HAP-1 (cell line): Measurements from ENCODE around the gene OASL.

Source experiments
- DNase-seq, 2 experiments: peaks; one replicate each; pipeline ENCODE4 v3.0.0-alpha.2; 2016 to 2020; ENCODE audit warnings: low spot score in 2 of 2
- H3K27me3 ChIP-seq: fragments of 250-450 bp; sonication (Bioruptor Pico); 2 replicates; pipeline ENCODE4 v1.5.1; 2020; ENCODE audit warnings: low read depth, mild to moderate bottlenecking, moderate library complexity
- H3K36me3 ChIP-seq: fragments of 250-450 bp; sonication (Bioruptor Pico); replicated peaks from 2 replicates; pipeline ENCODE4 v1.5.1; 2020; ENCODE audit warnings: mild to moderate bottlenecking
- H3K4me1 ChIP-seq: fragments of 250-450 bp; sonication (Bioruptor Pico); 2 replicates; pipeline ENCODE4 v1.5.1; 2020; ENCODE audit warnings: mild to moderate bottlenecking
- H3K4me3 ChIP-seq: fragments of 250-450 bp; sonication (Bioruptor Pico); 2 replicates; pipeline ENCODE4 v1.5.1; 2020; ENCODE audit warnings: mild to moderate bottlenecking, moderate library complexity
- H3K9me3 ChIP-seq: fragments of 250-450 bp; sonication (Bioruptor Pico); 2 replicates; pipeline ENCODE4 v1.5.1; 2020; ENCODE audit warnings: mild to moderate bottlenecking, moderate library complexity
- in situ Hi-C: fragments of 300-500 bp; cut with MboI; formaldehyde crosslinking; loops from 3 replicates; pipeline ENCODE4 v1.14.3; 2020; ENCODE audit warnings: low sequenced_read_pairs, inconsistent platforms, mixed read lengths

OASL gene

GRCh38 chr12:120999191-121000120 is 39.6 kb downstream of the OASL start:
- no peak for DNase-seq
- Histone ChIP-seq H3K4me3 (no peak overlapping the region), H3K36me3 (peaks cover 14% of the 10 kb centered on the region), H3K27me3 (no peaks in the 10 kb centered on the region), H3K9me3 (no peaks in the 10 kb centered on the region), H3K4me1 (no peaks in the 10 kb centered on the region)
- in situ Hi-C loops = no loop called here

DNA sequence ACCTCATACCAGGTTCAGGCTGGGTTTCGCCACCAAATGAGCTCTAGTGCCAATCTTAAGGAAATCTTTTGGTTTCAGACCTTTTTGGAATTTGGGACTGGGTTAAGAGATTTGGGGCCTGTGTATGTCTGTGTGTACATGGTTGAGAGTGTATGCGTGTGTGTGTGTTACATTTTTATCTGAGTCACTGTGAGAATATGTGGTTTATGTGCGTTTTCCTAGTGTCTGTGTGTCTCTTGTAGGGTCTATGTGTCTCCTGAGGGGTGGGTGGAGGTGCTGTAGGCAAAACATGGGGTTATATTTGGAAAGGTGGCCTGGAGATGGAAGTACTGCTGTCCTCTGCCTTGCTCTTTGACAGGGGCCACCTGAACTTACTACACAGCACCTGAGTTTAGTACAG is 40.6 kb downstream of the OASL start:
- DNase-seq = no peak
- H3K27me3 ChIP-seq = no peaks in the 10 kb centered on the region
- no peak overlapping the region for H3K4me3 ChIP-seq
- peaks cover 4% of the 10 kb centered on the region; the same call in 1 of the 2 replicates for H3K36me3 ChIP-seq
- H3K9me3 ChIP-seq = no peaks in the 10 kb centered on the region
- H3K4me1 ChIP-seq = no peaks in the 10 kb centered on the region
- in situ Hi-C loops = no loop called here

- Histone ChIP-seq H3K9me3 (no peaks in the 10 kb centered on the region), H3K4me1 (no peaks in the 10 kb centered on the region), H3K27me3 (no peaks in the 10 kb centered on the region), H3K36me3 (no peaks in the 10 kb centered on the region; the same call in 1 of the 2 replicates), H3K4me3 (no peak overlapping the region)
- in situ Hi-C loops = no loop called here
- DNase-seq = no peak
These were observed 41.6 kb downstream of the OASL start for GRCh38 chr12:120997448-120997847.

DNA sequence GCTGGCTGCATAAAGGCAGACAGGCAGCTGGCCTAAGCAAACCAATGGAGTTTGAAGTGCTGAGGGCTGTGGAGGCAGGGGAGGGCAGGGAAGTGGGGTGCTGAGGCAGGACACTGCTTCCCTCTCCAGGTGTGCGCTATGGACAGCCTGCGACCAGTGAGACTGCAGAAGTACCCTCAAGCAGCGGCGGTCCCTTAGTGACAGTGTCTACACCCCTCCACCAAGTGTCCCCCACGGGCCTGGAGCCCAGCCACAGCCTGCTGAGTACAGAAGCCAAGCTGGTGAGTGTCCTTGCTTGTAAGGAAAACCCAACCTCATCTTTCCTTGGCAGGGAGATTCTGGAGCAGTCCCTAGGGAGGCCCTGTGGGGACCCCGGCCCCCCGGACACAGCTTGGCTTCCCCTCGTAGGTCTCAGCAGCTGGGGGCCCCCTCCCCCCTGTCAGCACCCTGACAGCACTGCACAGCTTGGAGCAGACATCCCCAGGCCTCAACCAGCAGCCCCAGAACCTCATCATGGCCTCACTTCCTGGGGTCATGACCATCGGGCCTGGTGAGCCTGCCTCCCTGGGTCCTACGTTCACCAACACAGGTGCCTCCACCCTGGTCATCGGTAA is 42.8 kb downstream of the OASL start:
- in situ Hi-C loops = no loop called here
- H3K36me3 ChIP-seq = no peaks in the 10 kb centered on the region
- H3K4me1 ChIP-seq = no peaks in the 10 kb centered on the region
- no peaks in the 10 kb centered on the region for H3K27me3 ChIP-seq
- no peak overlapping the region for H3K4me3 ChIP-seq
- no peak for DNase-seq
- no peaks in the 10 kb centered on the region for H3K9me3 ChIP-seq

GRCh38 chr12:120994589-120995337 is 44.3 kb downstream of the OASL start:
- H3K4me1 ChIP-seq = no peaks in the 10 kb centered on the region
- no peaks in the 10 kb centered on the region for H3K9me3 ChIP-seq
- no peaks in the 10 kb centered on the region for H3K36me3 ChIP-seq
- DNase-seq = no peak
- no peak overlapping the region for H3K4me3 ChIP-seq
- in situ Hi-C loops = no loop called here
- no peaks in the 10 kb centered on the region; the same call in 1 of the 2 replicates for H3K27me3 ChIP-seq

- Histone ChIP-seq H3K4me1 (no peaks in the 10 kb centered on the region), H3K36me3 (no peaks in the 10 kb centered on the region), H3K4me3 (no peak overlapping the region), H3K9me3 (no peaks in the 10 kb centered on the region), H3K27me3 (no peaks in the 10 kb centered on the region; the same call in 1 of the 2 replicates)
- in situ Hi-C loops = no loop called here
- no peak for DNase-seq
These were observed 45.0 kb downstream of the OASL start for GRCh38 chr12:120994059-120994458.

DNA sequence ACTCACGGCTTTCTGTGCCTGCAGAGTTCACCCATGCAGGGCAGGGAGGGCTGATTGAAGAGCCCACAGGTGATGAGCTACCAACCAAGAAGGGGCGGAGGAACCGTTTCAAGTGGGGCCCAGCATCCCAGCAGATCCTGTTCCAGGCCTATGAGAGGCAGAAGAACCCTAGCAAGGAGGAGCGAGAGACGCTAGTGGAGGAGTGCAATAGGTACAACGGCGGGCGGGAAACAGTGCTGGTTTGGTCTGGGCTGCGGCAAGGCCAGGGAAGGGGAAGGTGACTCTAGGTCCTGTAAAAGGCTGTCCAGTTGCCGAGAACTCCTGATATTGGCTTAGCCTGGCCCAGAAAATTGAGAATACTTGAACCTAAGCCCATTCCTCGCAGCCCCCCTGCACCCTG is 45.5 kb downstream of the OASL start:
- H3K4me3 ChIP-seq = no peak overlapping the region

DNA sequence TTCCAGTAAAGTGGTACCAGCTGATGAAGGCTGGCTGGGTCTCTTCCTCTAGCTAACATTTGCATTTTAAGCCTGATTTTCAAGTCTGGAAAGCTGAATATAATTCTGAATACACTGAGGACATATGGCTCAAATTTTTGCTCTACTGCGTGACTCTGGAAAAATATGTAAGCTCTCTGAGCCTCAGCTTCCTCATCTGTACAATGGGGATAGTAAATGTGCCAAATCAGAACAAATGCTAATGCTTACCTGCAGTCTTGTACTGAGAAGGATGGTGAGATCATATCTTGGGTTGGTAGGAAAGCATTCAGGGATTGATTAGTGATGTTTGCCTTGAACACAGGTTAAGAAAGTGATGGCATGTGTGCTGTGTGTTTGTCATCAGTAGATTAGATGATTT is 46.1 kb downstream of the OASL start:
- in situ Hi-C loops = no loop called here
- no peak overlapping the region for H3K4me3 ChIP-seq
- H3K9me3 ChIP-seq = no peaks in the 10 kb centered on the region
- no peaks in the 10 kb centered on the region; the same call in 1 of the 2 replicates for H3K27me3 ChIP-seq
- no peak for DNase-seq
- H3K4me1 ChIP-seq = no peaks in the 10 kb centered on the region
- no peaks in the 10 kb centered on the region for H3K36me3 ChIP-seq

More for the DNA sequence above, 45.5 kb downstream of the OASL start:
- no peaks in the 10 kb centered on the region for H3K4me1 ChIP-seq
- H3K36me3 ChIP-seq = no peaks in the 10 kb centered on the region
- H3K9me3 ChIP-seq = no peaks in the 10 kb centered on the region
- in situ Hi-C loops = no loop called here
- H3K27me3 ChIP-seq = no peaks in the 10 kb centered on the region; the same call in 1 of the 2 replicates
- DNase-seq = no peak

DNA sequence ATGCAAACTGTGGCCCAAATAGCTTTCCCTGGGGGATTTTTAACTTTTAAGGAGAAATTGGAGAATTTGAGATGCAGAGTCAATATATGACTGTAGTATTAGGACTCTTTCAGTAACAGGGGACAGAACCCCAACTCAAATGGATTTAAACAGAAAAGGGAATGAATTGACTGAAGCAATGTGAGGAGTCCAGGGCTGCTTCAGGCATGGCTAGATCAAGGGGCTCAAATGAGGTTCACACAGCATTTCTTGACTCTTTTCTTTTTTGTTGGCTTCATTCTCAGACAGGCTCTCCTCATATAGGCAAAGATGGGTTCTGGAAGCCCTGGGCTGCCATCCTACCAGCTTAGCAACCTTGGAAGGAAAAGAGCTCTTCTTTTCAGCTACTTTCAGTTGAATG is 47.1 kb downstream of the OASL start:
- DNase-seq = no peak
- in situ Hi-C loops = no loop called here

DNA sequence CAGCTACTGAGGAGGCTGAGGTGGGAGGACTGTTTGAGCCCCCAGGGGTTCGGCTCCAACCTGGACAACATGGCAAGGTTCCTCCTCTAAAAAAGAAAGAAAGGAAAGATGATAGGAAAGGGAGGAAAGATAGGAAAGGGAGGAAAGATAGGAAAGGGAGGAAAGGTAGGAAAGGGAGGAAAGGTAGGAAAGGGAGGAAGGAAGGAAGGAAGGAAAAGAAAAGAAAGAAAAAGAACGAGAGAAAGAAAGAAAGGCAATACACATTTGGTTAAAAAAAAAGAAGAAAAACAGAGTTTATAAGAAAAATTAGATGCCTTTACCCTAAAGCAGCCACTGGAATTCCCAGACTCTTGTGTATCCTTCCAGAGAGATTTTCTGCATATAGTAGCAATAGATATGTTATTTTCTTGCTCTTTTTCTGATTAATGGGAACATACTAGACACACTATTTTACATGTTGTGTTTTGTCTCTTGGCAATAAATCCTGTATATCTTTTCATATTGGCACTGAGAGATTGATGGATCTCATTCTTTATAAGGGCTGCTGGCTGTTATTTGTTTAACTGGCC is 48.5 kb downstream of the OASL start:
- in situ Hi-C loops = no loop called here
- Histone ChIP-seq H3K27me3 (no peaks in the 10 kb centered on the region; the same call in 1 of the 2 replicates), H3K4me3 (no peak overlapping the region), H3K9me3 (no peaks in the 10 kb centered on the region), H3K4me1 (no peaks in the 10 kb centered on the region), H3K36me3 (no peaks in the 10 kb centered on the region)
- no peak for DNase-seq

More for the DNA sequence above, 47.1 kb downstream of the OASL start:
- no peak overlapping the region for H3K4me3 ChIP-seq
- H3K9me3 ChIP-seq = no peaks in the 10 kb centered on the region
- H3K36me3 ChIP-seq = no peaks in the 10 kb centered on the region
- H3K27me3 ChIP-seq = no peaks in the 10 kb centered on the region; the same call in 1 of the 2 replicates
- H3K4me1 ChIP-seq = no peaks in the 10 kb centered on the region

DNA sequence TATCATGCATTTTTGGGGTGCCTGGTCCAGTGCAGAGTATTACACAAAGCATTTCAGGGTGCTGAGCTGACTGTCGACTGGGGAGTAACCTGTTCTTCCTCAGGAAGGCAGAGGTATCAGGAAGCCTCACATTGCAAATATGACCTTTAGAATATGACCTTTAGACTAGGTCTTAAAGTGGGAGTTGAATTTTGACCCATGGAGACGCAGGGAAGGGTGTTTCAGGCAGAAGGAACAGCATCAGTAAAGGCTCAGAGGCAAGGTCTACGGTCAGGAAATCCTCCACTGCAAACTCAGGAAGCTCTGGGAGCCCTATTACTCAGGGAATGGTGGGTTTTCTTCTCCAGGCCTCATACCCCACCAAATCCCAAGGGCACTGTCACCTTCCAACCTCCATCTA is 49.4 kb downstream of the OASL start:
- Histone ChIP-seq H3K9me3 (no peaks in the 10 kb centered on the region), H3K27me3 (no peaks in the 10 kb centered on the region; the same call in 1 of the 2 replicates), H3K4me3 (no peak overlapping the region), H3K36me3 (no peaks in the 10 kb centered on the region), H3K4me1 (no peaks in the 10 kb centered on the region)
- in situ Hi-C loops = no loop called here
- DNase-seq = no peak

- in situ Hi-C loops = no loop called here
- no peak for DNase-seq
- Histone ChIP-seq H3K9me3 (no peaks in the 10 kb centered on the region), H3K27me3 (no peaks in the 10 kb centered on the region; the same call in 1 of the 2 replicates), H3K4me1 (no peaks in the 10 kb centered on the region), H3K4me3 (no peak overlapping the region), H3K36me3 (no peaks in the 10 kb centered on the region)
These were observed 50.4 kb downstream of the OASL start for GRCh38 chr12:120988658-120989057.

DNA sequence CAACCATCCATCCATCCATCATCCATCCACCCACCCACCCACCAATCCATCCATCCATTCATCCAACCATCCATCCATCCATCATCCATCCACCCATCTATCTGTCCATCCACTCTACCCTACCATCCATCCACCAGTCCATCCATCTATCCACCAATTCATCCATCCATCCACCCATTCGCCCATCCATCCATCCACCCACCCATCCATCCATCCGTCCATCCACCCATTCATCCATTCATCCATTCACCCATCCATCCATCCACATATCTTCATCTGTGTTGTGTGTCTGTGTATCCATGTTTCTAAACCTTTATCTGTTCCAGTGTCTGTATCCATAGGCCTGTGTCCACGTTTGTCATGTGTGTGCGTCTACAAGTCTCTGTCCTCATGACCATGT is 50.8 kb downstream of the OASL start:
- in situ Hi-C loops = no loop called here
- H3K36me3 ChIP-seq = no peaks in the 10 kb centered on the region
- no peaks in the 10 kb centered on the region for H3K4me1 ChIP-seq
- no peaks in the 10 kb centered on the region for H3K9me3 ChIP-seq
- H3K4me3 ChIP-seq = no peak overlapping the region
- H3K27me3 ChIP-seq = no peaks in the 10 kb centered on the region; the same call in 1 of the 2 replicates
- no peak for DNase-seq
